GM18508 (cell line): ENCODE data around the gene PELI3.

Experiments used
- ATAC-seq: cut with Tn5 transposase; IDR thresholded peaks from one replicate; pipeline ENCODE4 v1.9.1; 2021; ENCODE audit warnings: moderate number of reproducible peaks; ENCODE audit not compliant: insufficient read depth, unreplicated experiment

PELI3 gene

DNA sequence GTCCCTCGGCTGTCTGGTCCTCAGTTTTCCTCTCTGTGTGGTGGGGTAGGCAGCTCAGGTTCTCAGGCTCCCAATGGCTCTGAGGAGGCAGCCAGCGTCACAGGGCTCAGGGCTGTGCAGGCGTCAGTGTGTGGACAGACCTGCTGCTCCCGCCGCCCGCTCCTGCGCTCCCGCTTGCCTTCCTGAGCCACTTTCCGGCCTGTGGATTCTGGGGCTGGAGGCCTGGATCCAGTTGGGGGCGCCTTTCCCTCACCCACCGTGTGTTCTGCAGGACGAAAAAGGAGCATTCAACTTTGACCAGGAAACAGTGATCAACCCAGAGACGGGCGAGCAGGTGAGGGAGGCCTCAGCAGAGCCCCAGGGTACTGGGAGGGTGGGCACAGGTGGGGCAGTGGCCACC is 28.2 kb downstream of the PELI3 start:
- no peak for ATAC-seq

DNA sequence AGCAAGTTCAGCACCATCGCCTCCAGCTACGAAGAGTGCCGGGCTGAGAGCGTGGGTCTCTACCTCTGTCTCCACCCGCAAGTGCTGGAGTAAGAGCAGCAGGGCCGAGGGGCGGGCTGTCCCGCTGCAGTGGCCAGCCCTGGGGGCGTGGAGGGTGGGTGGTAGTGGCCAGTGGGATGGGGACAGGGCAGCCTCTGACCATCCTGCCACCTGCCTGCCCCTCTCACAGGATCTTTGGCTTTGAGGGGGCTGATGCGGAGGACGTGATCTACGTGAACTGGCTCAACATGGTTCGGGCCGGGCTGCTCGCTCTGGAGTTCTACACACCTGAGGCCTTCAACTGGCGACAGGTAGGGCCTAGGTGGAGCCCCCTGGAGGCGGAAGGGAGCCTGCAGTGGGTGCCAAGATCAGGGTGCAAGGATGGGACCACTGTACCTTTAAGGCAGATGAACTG is 28.7 kb downstream of the PELI3 start:
- ATAC-seq = no peak

DNA sequence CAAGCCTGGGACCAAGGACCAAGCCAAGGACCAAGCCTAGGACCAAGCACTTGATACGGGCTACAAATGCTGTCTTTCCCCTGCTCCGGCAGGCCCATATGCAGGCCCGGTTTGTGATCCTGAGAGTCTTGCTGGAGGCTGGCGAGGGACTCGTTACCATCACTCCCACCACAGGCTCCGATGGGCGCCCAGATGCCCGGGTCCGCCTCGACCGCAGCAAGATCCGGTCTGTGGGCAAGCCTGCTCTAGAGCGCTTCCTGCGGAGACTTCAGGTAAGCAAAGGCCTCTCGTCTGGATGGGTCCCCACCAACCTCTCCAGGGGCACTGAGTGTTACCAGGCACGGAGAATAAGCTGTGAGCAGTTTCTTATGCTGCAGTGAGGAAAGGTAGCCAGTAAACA is 30.5 kb downstream of the PELI3 start:
- no peak for ATAC-seq

DNA sequence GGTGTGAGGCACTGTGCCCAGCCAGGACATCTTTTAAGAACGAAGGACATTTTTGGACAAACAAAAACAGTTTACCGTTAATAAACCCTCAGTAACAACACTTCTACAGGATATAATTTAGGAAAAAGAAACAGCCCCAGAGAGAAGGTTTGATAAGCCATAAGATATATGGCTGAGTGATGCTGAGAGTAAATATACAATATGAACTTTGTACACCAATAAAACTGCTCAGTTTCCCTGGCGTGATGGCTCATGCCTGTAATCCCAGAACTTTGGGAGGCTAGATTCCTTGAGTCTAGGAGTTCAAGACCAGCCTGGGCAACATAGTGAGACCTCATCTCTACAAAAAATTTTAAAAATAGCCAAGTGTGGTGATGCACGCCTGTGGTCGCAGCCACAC is 31.8 kb downstream of the PELI3 start:
- no peak for ATAC-seq

DNA sequence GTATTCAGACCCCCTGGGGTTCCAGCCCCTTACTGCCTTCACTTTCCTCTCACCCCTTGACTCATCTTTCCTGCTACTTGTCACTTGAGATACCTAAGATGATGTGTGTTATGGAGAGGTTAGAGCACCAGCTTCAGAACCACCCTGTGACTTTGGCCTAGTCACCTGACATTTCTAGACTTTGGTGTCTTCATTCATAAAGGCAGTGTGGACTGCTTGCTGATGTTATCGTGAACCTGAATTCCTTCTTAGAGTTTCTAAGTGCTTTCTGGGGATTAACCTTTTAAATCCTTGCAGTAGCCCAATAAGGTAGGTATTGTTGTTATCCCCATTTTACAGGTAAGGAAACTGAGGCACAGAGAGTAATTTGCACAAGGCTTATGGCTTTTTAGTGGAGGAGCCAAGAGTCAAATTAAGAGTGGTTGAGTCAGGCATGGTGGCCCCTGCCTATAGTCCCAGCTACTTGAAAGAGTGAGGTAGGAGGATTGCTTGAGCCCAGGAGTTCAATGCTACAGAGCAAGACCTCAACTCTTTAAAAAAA is 38.6 kb downstream of the PELI3 start:
- no peak for ATAC-seq

DNA sequence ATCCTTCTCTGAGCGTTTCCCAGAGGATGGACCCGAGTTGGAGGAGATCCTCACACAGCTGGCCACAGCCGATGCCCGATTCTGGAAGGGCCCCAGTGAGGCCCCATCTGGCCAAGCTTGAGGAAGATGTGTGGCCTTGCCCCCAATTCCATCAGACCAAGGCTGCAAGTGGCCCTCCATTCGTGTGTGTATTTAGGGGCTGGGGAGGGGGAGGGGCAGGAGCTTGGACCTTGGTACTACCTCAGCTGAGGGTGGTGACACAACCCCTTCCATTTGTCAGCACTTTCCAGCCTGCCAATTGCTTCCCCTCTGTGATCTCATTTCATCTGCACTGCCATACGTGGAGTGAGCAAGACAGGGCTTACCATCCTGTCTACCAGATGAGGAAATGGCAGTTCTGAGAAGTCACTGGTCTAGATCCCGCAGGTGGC is 42.4 kb downstream of the PELI3 start:
- ATAC-seq = no peak

DNA sequence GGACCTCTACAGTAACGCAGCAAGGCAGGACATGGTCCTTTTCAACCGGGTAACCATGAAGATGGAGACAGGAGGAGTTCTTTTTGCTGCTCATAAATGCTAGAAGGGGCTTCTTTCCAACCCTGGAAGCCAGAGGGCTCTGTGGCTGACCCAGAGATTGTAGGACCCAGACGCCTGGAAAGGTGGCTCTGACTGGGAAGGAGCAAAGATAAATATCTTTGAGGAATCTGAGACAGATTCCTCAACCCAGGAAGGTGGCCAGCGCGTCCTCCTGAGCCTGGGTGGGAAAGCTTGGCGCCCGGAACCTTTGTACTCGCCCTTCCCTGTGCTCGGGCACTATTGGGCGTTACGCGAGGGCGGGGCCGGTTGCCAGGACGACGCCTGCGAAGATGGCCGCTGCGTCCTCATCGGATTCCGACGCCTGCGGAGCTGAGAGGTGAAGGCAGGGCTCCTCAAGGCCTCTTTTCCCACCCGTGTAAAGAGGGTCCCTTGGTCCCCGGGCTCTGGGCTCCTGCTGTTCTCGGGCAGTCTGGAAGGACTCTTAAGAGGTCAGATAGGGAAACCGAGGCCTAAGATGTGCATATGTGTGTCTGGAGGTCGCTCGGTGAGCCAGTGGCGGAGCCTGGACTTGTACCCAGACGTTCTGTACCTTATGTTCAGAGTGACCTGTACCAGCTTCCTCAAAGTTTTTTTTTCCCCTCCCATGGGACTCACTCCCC is 43.7 kb downstream of the PELI3 start, which contains the start of gene BBS1:
Gene BBS1 (plus strand): TSS at position 365 of the 719 bp plus-strand sequence. CDS start 25 bp downstream, at position 390.
- no peak for ATAC-seq

DNA sequence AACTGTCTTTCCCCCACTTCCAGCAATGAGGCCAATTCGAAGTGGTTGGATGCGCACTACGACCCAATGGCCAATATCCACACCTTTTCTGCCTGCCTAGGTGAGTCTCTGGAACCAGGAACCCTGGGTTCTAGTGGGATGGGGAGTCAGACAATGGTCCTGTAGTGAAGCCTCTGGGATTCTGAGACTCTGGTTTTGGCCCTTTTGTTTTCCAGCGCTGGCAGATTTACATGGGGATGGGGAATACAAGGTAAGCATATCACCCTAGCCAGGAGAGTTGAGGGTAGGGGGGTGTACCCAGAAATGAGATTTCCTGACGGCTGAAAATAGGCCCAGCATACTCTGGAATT is 44.3 kb downstream of the PELI3 start:
- ATAC-seq = no peak

DNA sequence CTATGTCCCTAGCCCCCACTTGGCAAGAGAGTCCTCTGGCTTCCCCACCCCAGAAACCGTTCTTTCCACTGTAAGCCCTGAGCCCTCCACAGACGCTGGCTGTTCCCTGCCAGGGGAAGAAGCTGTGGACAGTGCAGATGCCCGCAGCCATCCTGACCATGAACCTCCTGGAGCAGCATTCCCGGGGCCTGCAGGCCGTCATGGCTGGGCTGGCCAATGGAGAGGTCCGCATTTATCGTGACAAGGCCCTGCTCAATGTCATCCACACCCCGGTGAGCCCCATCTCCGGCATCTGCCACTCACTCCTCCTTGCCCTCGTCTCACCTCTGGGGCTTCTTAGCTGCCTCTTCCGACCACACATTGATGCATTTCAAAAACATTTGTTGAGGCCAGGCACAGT is 56.9 kb downstream of the PELI3 start:
- no peak for ATAC-seq

DNA sequence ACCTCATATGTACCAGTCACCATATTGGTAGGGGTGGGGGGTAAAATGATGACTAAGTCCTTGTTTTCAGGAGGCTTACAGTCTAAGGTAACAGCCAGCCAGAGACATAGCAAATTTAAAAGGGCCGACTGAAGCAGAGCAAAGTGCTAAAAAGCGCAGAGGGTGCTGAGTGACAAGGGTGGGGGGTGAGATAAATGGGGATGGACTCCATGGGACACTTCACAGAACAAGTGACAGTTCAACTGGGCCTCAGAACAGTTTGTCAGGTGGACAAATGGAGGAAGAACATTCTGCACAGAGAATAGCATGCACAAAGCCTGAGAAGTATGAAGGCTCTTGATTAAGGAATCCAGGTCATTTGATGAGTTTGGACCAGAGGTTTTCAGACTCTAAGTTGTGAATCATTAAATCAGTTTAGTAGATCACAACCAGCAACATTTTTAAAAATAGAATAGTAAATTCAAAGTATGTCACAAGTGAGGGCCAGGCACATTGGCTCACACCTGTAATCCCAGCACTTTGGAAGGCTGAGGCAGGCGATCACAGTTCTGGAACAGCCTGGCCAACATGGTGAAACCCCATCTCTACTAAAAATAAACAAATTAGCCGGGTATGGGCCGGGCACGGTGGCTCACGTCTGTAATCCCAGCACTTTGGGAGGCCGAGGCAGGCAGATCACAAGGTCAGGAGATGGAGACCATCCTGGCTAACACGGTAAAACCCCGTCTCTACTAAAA is 57.8 kb downstream of the PELI3 start:
- ATAC-seq = no peak
